ENCODE measurements around the gene C1orf167.

Gene C1orf167

DNA sequence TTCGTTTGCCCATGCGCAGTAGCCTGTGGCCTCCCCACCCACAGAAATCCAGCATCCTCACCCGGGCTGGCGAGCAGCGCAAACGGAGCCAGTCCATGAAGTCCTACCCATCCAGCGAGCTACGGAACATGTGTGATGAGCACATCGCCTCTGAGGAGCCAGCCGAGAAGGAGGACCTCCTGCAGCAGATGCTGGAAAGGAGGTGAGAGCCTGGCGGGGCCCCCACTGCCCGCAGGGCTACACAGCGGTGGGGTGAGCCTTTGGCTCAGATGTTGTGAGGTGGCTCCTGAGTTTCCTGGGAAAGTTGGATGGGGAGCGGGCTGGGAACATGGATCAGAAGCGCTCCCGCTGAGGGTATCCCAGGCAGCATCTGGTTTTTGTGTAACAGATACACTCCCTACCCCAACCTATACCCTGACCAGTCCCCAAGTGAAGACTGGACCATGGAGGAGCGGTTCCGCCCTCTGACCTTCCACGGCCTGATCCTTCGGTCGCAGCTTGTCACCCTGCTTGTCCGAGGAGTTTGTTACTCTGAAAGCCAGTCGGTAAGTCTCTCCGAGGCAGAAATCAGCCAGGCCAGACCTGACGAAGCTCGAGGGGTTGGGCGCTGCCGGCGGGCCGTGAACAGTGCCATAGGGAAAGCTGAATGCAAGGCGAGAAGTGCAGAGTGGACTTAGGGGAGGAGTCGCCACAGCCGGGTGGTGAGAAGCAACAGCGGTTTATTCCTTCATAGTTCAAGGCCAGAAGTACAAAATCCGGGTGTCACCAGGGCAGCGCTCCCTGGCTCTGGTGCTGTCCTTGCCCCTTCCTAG lies 75.2 kb downstream of the C1orf167 start:
- DNase-seq (ENCODE audit: low spot score) = no peak

DNA sequence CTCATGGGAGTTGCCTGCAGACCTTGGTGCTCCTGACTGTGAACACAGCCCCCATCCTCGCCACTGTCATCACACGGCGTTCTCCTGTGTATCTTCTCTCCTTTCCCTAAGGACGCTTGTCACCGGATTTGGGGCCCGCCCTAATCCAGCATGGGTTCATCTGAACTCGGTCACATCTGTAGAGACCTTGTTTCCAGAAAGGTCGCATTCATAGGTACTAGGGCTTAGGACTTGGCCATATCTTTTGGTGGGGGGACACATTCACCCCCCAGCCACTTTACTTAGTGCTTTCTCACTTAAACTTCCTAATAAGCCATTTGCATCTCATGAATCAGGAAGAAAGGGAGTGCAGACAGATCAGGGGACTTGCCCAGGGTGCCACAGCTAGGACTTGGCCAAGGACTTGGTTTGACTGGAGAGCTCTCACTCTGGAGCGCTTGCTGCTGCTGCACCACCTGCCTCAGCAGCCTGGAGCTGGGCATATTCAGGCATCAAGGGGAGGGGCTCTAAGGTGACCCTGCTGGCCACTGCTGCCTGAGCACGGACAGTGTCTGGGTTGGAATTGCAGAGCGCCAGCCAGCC lies 75.9 kb downstream of the C1orf167 start:
- DNase-seq (ENCODE audit: low spot score) = no peak

DNA sequence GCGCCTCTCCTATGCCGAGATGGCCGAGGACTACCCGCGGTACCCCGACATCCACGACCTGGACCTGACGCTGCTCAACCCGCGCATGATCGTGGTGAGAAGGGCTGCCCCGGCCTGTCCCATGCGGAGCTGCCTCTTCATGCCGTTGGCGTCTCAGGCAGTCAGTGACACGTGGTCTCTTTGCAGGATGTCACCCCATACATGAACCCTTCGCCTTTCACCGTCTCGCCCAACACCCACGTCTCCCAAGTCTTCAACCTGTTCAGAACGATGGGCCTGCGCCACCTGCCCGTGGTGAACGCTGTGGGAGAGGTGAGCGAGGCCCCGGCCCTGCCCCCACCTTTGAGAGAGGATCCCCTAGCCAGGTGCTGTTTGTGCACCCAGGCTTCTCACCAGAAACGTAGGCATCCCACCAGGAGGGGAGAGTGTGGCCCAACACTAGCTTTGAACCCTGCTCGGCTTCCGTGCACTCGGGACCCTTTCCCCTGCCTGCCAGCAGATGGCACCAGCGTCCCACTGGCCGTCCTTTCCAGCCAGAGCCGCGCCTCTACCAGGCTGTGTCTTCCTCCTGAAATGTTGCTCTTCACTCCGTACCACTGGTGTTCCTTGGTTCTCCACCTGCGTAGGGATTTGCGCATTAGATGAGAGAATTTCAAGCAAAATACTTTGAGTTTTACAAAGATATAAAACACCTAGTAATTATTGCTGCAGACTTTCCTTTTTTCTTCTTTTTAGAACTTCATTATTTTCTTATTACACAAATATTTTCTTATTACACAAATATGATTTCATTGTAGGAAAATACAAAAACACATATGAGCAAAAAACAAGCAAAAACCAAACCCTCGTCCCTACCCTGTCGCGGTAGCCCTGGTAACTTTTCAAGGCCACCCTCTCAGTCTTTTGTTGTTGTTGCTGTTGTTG lies 76.6 kb downstream of the C1orf167 start:
- peak; percentile 69 for DNase-seq (ENCODE audit: low spot score)

Measured in cerebellar cortex (tissue), 1 donor.